Glomerular visceral epithelial cell (primary cell): Measurements from ENCODE around the gene CNPPD1.
A peak's percentile ranks its signal among the peaks of the same experiment; 100 is the strongest.

Source experiments
- DNase-seq: peaks from one replicate; pipeline ENCODE4 v3.0.0-alpha.2; 2016; ENCODE audit errors: extremely low spot score

CNPPD1 gene

GRCh38 chr2:219176818-219177551 is at the start of gene CNPPD1:
CNPPD1 (minus strand) TSS chr2:219176925; CDS start chr2:219176828, 97 bp downstream.
- DNase-seq = peak; percentile 93

- DNase-seq = no peak
Observed at GRCh38 chr2:219225350-219225749, 48.6 kb upstream of the CNPPD1 start.

- DNase-seq = no peak
Observed at GRCh38 chr2:219223831-219224610, 47.3 kb upstream of the CNPPD1 start.

- DNase-seq = no peak
Observed at GRCh38 chr2:219221957-219222518, 45.3 kb upstream of the CNPPD1 start.

GRCh38 chr2:219220652-219221402 is 44.1 kb upstream of the CNPPD1 start:
- DNase-seq = no peak

- DNase-seq = no peak
Observed at GRCh38 chr2:219219784-219220532, 43.2 kb upstream of the CNPPD1 start.

- peak; percentile 68 for DNase-seq
Observed at GRCh38 chr2:219218732-219219701, 42.3 kb upstream of the CNPPD1 start, which contains the start of gene ABCB6. ABCB6 (minus strand) TSS chr2:219218958; CDS start chr2:219218673, 285 bp downstream.

- DNase-seq = peak; percentile 74
Observed at GRCh38 chr2:219218217-219218731, 41.5 kb upstream of the CNPPD1 start.

GRCh38 chr2:219216535-219216915 is 39.8 kb upstream of the CNPPD1 start:
- no peak for DNase-seq

GRCh38 chr2:219215871-219216534 is 39.3 kb upstream of the CNPPD1 start:
- DNase-seq = no peak

- no peak for DNase-seq
Observed at GRCh38 chr2:219214786-219215185, 38.1 kb upstream of the CNPPD1 start.

- no peak for DNase-seq
Observed at GRCh38 chr2:219214141-219214540, 37.4 kb upstream of the CNPPD1 start.

GRCh38 chr2:219213486-219214071 is 36.9 kb upstream of the CNPPD1 start:
- no peak for DNase-seq

- no peak for DNase-seq
Observed at GRCh38 chr2:219213026-219213415, 36.3 kb upstream of the CNPPD1 start.

GRCh38 chr2:219210886-219211362 is 34.2 kb upstream of the CNPPD1 start:
- DNase-seq = no peak

GRCh38 chr2:219210196-219210885 is 33.6 kb upstream of the CNPPD1 start:
- DNase-seq = no peak

- no peak for DNase-seq
Observed at GRCh38 chr2:219209236-219210195, 32.8 kb upstream of the CNPPD1 start.
